KMS-11 (cell line): ENCODE results near the gene TMEM131L.

ENCODE experiments used
- H2AFZ ChIP-seq: fragments of 200-600 bp; sonication (generic); 2 replicates; pipeline ENCODE4 v1.6.1; 2016; ENCODE audit warnings: antibody characterized with exemption, mixed run types, low read depth
- H3K27ac ChIP-seq: fragments of 200-600 bp; sonication (generic); 2 replicates; pipeline ENCODE4 v1.6.1; 2016; ENCODE audit warnings: mild to moderate bottlenecking, mixed run types
- H3K27me3 ChIP-seq: fragments of 200-600 bp; sonication (generic); 2 replicates; pipeline ENCODE4 v1.6.1; 2017; ENCODE audit warnings: mild to moderate bottlenecking, low read depth, mixed run types, moderate library complexity; ENCODE audit not compliant: insufficient read depth
- H3K36me3 ChIP-seq: fragments of 200-600 bp; sonication (generic); 2 replicates; pipeline ENCODE4 v1.6.1; 2017; ENCODE audit warnings: mild to moderate bottlenecking, mixed run types; ENCODE audit not compliant: insufficient read depth
- H3K4me1 ChIP-seq: fragments of 200-600 bp; sonication (generic); 2 replicates; pipeline ENCODE4 v1.6.1; 2016; ENCODE audit warnings: mild to moderate bottlenecking, low read depth, mixed run types; ENCODE audit not compliant: poor library complexity, severe bottlenecking
- H3K4me2 ChIP-seq: fragments of 200-600 bp; sonication (generic); 2 replicates; pipeline ENCODE4 v1.7.0; 2016; ENCODE audit warnings: mild to moderate bottlenecking, mixed run types
- H3K4me3 ChIP-seq: fragments of 200-600 bp; sonication (generic); IDR thresholded peaks from 2 replicates; pipeline ENCODE4 v1.6.1; 2017; ENCODE audit warnings: low read depth, low read length, mixed read lengths; ENCODE audit not compliant: insufficient read depth
- H3K79me2 ChIP-seq: fragments of 200-600 bp; sonication (generic); 2 replicates; pipeline ENCODE4 v1.6.1; 2016; ENCODE audit warnings: low read depth, mixed run types; ENCODE audit not compliant: insufficient read depth
- H3K9ac ChIP-seq: fragments of 200-600 bp; sonication (generic); 2 replicates; pipeline ENCODE4 v1.6.1; 2016; ENCODE audit warnings: mild to moderate bottlenecking, mixed run types
- H4K20me1 ChIP-seq: fragments of 200-600 bp; sonication (generic); 2 replicates; pipeline ENCODE4 v1.6.1; 2016; ENCODE audit warnings: mild to moderate bottlenecking, mixed run types; ENCODE audit not compliant: insufficient read depth
- TF ChIP-seq, protein P1 (sequence below): fragments of 200-600 bp; sonication (generic); conservative IDR thresholded peaks from 2 replicates; pipeline ENCODE4 v1.6.1; 2017; ENCODE audit warnings: low read depth, mild to moderate bottlenecking, antibody characterized with exemption, low read length, moderate library complexity, mixed read lengths

TMEM131L gene

DNA sequence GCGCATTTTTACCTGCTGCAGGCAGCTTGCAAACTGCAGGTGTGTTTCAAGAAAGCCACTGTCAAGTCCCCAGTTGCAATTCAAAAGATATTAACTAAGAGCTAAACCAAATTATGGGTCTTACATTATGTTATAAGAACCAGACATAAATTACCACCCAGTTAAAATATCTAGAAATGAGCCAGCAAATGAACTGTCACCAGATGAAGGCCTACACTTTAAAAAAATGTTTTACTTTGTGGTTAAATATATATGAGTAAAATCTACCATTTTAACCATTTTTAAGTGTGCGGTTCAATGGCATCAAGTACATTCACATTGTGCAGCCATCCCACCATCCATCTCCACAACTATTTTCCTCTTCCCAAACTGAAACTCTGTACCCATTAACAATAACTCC is 32.0 kb upstream of the TMEM131L start:
- no peak overlapping the region for H3K9ac ChIP-seq
- no peaks in the 10 kb centered on the region for H4K20me1 ChIP-seq
- TF ChIP-seq, protein P1, sequence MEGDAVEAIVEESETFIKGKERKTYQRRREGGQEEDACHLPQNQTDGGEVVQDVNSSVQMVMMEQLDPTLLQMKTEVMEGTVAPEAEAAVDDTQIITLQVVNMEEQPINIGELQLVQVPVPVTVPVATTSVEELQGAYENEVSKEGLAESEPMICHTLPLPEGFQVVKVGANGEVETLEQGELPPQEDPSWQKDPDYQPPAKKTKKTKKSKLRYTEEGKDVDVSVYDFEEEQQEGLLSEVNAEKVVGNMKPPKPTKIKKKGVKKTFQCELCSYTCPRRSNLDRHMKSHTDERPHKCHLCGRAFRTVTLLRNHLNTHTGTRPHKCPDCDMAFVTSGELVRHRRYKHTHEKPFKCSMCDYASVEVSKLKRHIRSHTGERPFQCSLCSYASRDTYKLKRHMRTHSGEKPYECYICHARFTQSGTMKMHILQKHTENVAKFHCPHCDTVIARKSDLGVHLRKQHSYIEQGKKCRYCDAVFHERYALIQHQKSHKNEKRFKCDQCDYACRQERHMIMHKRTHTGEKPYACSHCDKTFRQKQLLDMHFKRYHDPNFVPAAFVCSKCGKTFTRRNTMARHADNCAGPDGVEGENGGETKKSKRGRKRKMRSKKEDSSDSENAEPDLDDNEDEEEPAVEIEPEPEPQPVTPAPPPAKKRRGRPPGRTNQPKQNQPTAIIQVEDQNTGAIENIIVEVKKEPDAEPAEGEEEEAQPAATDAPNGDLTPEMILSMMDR, result no peak
- H3K4me2 ChIP-seq, result peak overlapping the region; percentile 73; the same call in 1 of the 2 replicates
- no peak overlapping the region for H2AFZ ChIP-seq
- peak overlapping the region; percentile 9 for H3K4me3 ChIP-seq
- H3K4me1 ChIP-seq, result peaks cover 33% of the 10 kb centered on the region
- no peaks in the 10 kb centered on the region for H3K79me2 ChIP-seq
- no peak overlapping the region for H3K27ac ChIP-seq
- H3K36me3 ChIP-seq, result no peaks in the 10 kb centered on the region
- H3K27me3 ChIP-seq, result no peaks in the 10 kb centered on the region; the same call in 1 of the 2 replicates

DNA sequence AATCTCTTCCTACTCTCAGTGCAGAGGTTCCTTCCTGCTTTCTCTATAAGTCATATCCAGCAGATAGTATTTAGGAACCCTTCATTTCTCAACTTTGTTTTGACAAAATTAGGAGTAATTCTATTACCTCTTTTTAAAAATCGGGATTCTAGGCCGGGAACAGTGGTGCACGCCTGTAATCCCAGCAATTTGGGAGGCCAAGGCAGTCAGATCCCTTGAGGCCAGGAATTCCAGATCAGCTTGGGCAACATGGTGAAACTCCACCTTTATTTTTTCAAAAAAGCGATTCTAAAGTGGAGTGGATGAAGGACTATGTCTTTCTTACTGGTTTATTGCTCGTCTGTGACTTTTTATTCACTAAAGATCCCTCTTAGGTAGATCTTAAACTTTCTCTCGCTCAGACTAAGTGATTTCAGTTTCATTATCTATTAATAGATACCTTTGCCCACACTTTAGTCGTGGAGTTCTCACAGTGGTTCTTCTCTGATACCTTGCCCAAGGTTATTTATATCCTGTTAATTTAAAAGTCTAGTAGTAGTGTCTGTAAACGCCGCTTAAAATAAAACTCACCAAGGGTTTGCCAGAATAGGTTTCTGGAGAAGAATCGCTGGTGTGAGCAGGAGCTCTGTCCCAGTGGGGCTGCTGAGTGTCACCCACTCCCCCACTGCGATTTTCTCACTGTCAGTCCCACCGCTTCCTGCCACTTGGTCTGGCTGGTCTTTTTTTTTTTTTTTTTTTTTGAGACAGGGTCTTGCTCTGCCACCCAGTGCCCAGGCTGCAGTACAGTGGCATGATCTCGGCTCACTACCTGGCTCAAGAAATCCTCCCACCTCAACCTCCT is 27.0 kb upstream of the TMEM131L start:
- H3K27ac ChIP-seq, result peak overlapping the region; percentile 32
- TF ChIP-seq, protein P1, result no peak
- H2AFZ ChIP-seq, result peak overlapping the region; percentile 45
- no peaks in the 10 kb centered on the region for H3K36me3 ChIP-seq
- H4K20me1 ChIP-seq, result no peaks in the 10 kb centered on the region
- H3K4me2 ChIP-seq, result peak overlapping the region; percentile 95
- peak overlapping the region; percentile 28; the same call in 1 of the 2 replicates for H3K9ac ChIP-seq
- H3K79me2 ChIP-seq, result no peaks in the 10 kb centered on the region
- H3K27me3 ChIP-seq, result no peaks in the 10 kb centered on the region; the same call in 1 of the 2 replicates
- peaks cover 51% of the 10 kb centered on the region for H3K4me1 ChIP-seq
- H3K4me3 ChIP-seq, result no peak overlapping the region

DNA sequence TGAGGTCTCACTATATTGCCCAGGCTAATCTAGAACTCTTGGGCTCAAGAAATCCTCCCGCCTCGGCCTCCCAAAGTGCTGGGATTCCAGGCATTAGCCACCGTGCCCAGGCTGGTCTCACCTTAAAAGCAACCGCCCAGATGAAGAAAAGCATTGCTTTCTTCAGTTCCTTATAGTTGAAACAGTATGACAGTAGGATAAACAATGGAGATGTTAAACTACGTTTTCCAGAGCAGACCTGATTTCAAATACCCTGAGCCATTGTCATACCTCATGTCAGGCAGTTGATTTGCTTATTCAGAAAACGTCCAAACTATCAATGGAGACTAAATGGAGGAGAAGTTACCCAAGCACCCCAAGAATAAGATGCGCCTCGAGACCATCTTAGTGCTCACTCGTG is 26.3 kb upstream of the TMEM131L start:
- Histone ChIP-seq H3K9ac (no peak overlapping the region; the same call in 1 of the 2 replicates), H3K27ac (no peak overlapping the region; the same call in 1 of the 2 replicates), H3K4me2 (peak overlapping the region; percentile 95; the same call in 1 of the 2 replicates), H3K36me3 (no peaks in the 10 kb centered on the region), H3K4me3 (no peak overlapping the region), H3K27me3 (no peaks in the 10 kb centered on the region; the same call in 1 of the 2 replicates), H4K20me1 (no peaks in the 10 kb centered on the region), H3K4me1 (peaks cover 49% of the 10 kb centered on the region), H2AFZ (no peak overlapping the region), H3K79me2 (no peaks in the 10 kb centered on the region)
- TF ChIP-seq, protein P1, result no peak

DNA sequence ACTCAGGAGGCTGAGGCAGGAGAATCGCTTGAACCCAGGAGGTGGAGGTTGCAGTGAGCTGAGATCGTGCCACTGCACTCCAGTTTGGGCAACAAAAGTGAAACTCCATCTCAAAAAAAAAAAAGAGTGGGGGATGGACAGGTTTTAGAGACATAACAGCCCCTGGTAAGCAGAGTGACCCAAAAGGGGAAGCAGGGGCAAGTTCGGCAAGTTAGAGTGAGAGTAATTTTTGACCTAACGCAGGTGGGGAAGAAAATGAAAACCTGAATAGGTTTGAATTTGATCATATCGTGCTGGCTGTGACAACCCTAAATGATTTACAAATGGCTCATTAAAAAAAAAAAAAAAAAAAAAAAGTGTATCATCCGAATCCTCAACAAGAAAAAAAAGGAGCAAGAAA is 25.7 kb upstream of the TMEM131L start:
- H2AFZ ChIP-seq, result no peak overlapping the region
- no peak overlapping the region for H3K4me3 ChIP-seq
- H3K4me2 ChIP-seq, result no peak overlapping the region; the same call in 1 of the 2 replicates
- no peak overlapping the region for H3K9ac ChIP-seq
- TF ChIP-seq, protein P1, result no peak
- no peaks in the 10 kb centered on the region for H4K20me1 ChIP-seq
- no peaks in the 10 kb centered on the region for H3K36me3 ChIP-seq
- no peaks in the 10 kb centered on the region; the same call in 1 of the 2 replicates for H3K27me3 ChIP-seq
- H3K4me1 ChIP-seq, result peaks cover 49% of the 10 kb centered on the region
- H3K79me2 ChIP-seq, result no peaks in the 10 kb centered on the region
- no peak overlapping the region for H3K27ac ChIP-seq
